Measurements from ENCODE around the gene UNC5A.

Gene UNC5A

DNA sequence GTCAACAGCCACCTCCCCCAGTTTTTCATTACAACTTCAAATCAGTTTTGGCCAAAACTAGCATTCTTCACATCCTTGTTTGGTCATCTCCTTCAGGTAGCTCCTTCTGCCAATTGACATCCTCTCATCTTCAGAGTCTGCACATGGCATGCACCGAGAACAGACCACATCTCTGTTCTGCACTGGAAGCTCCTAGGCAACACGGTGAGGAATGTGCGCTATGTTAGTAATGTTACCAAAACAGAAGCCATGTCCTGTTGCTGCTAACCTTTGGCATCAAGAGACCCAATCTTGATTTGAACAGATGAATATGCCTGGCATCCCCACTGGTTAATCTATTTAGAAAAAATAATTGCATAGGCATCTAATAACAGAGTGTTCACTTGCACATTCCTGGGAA is 93.9 kb downstream of the UNC5A start:
- no peak overlapping the region for H2BK15ac ChIP-seq (ENCODE audit: low read length)
- H2BK120ac ChIP-seq (ENCODE audit: low read depth, low read length), result no peak overlapping the region
- H3K27ac ChIP-seq (replicated peaks; ENCODE audit: low read length), result no peak overlapping the region
- no peak overlapping the region for H3K4ac ChIP-seq (ENCODE audit: low read length)
- H4K8ac ChIP-seq (ENCODE audit: low read depth, low read length), result no peak overlapping the region
- no peak for DNase-seq (ENCODE audit: low spot score)
- H2AK5ac ChIP-seq (ENCODE audit: low read depth, low read length), result no peak overlapping the region
- no peak overlapping the region for H3K4me2 ChIP-seq (ENCODE audit: insufficient read depth, low read length, poor library complexity, severe bottlenecking)
- no peak overlapping the region for H4K91ac ChIP-seq (ENCODE audit: low read depth, low read length, poor library complexity)
- H3K79me1 ChIP-seq (ENCODE audit: low read depth, low read length), result no peaks in the 10 kb centered on the region
- no peak overlapping the region for H2BK12ac ChIP-seq (ENCODE audit: low read length)
- no peaks in the 10 kb centered on the region for H3K27me3 ChIP-seq (ENCODE audit: control insufficient read depth in 3 of 3, insufficient read depth in 3 of 3, low read depth in 1 of 3, low read length in 3 of 3)
- H3K9me3 ChIP-seq (replicated peaks in 1 of 2; ENCODE audit: control insufficient read depth in 2 of 2, insufficient read depth in 1 of 2, low read depth in 1 of 2, low read length in 2 of 2), result no peaks in the 10 kb centered on the region
- no peak overlapping the region for H3K18ac ChIP-seq (ENCODE audit: low read length)
- no peak overlapping the region for H3K9ac ChIP-seq (ENCODE audit: low read depth, low read length, poor library complexity)
- H3K36me3 ChIP-seq (replicated peaks in 1 of 2; ENCODE audit: control insufficient read depth in 2 of 2, insufficient read depth in 2 of 2, low read length in 2 of 2), result peaks cover 30 to 81% of the 10 kb centered on the region in 2 donors
- WGBS, 2 donors (ENCODE audit: extremely low coverage in 2 of 2, insufficient read length in 2 of 2, insufficient replicate concordance in 1 of 2), result no CpG with 5 or more reads among the region's 3 CpGs
- no peak overlapping the region for H3K23ac ChIP-seq (ENCODE audit: low read depth, low read length, poor library complexity)
- no peak overlapping the region for H3K4me3 ChIP-seq (ENCODE audit: low read length in 2 of 2)
- no peak overlapping the region for H2BK5ac ChIP-seq (ENCODE audit: low read length)
- peaks cover 0 to 4% of the 10 kb centered on the region in 2 donors for H3K4me1 ChIP-seq (ENCODE audit: control insufficient read depth in 2 of 2, insufficient read depth in 1 of 2, low read depth in 1 of 2, low read length in 2 of 2)
- no peak overlapping the region for H2AFZ ChIP-seq (ENCODE audit: low read length)
- no peak overlapping the region for H3K14ac ChIP-seq (ENCODE audit: low read length)

DNA sequence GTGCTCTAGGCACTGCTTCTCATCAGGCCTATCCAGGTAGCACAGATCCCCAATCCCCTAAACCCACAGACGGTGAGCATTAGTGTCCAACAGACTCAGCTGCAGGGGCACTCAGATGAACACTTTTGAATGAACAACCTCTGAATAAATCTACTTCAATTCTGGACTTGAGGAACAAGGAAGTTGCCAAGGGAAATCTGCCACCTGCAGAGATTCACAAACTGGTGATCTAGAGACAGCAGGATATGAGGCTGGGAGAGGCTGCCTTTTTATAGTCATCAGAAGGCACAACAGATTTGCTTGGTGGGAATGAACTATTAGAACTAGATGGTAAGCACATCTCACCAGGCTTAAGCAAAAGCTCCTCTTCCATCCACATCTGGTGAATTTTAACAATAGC is 95.8 kb downstream of the UNC5A start:
- H3K9me3 ChIP-seq (replicated peaks in 1 of 2; ENCODE audit: control insufficient read depth in 2 of 2, insufficient read depth in 1 of 2, low read depth in 1 of 2, low read length in 2 of 2), result no peaks in the 10 kb centered on the region
- no CpG with 5 or more reads among the region's 1 CpG for WGBS, 2 donors (ENCODE audit: extremely low coverage in 2 of 2, insufficient read length in 2 of 2, insufficient replicate concordance in 1 of 2)
- H3K27ac ChIP-seq (replicated peaks; ENCODE audit: low read length), result no peak overlapping the region
- H2BK120ac ChIP-seq (ENCODE audit: low read depth, low read length), result no peak overlapping the region
- no peak overlapping the region for H3K4me2 ChIP-seq (ENCODE audit: insufficient read depth, low read length, poor library complexity, severe bottlenecking)
- H3K79me1 ChIP-seq (ENCODE audit: low read depth, low read length), result no peaks in the 10 kb centered on the region
- no peak overlapping the region for H3K4ac ChIP-seq (ENCODE audit: low read length)
- H3K27me3 ChIP-seq (ENCODE audit: control insufficient read depth in 3 of 3, insufficient read depth in 3 of 3, low read depth in 1 of 3, low read length in 3 of 3), result no peaks in the 10 kb centered on the region
- no peak overlapping the region for H2BK5ac ChIP-seq (ENCODE audit: low read length)
- peaks cover 0 to 2% of the 10 kb centered on the region in 2 donors for H3K4me1 ChIP-seq (ENCODE audit: control insufficient read depth in 2 of 2, insufficient read depth in 1 of 2, low read depth in 1 of 2, low read length in 2 of 2)
- DNase-seq (ENCODE audit: low spot score), result no peak
- no peak overlapping the region for H3K4me3 ChIP-seq (ENCODE audit: low read length in 2 of 2)
- H2AK5ac ChIP-seq (ENCODE audit: low read depth, low read length), result no peak overlapping the region
- no peak overlapping the region for H2AFZ ChIP-seq (ENCODE audit: low read length)
- H2BK12ac ChIP-seq (ENCODE audit: low read length), result no peak overlapping the region
- H3K18ac ChIP-seq (ENCODE audit: low read length), result no peak overlapping the region
- no peak overlapping the region for H3K23ac ChIP-seq (ENCODE audit: low read depth, low read length, poor library complexity)
- H3K36me3 ChIP-seq (replicated peaks in 1 of 2; ENCODE audit: control insufficient read depth in 2 of 2, insufficient read depth in 2 of 2, low read length in 2 of 2), result peaks cover 30 to 93% of the 10 kb centered on the region in 2 donors
- no peak overlapping the region for H3K9ac ChIP-seq (ENCODE audit: low read depth, low read length, poor library complexity)
- no peak overlapping the region for H4K8ac ChIP-seq (ENCODE audit: low read depth, low read length)
- no peak overlapping the region for H2BK15ac ChIP-seq (ENCODE audit: low read length)
- H4K91ac ChIP-seq (ENCODE audit: low read depth, low read length, poor library complexity), result no peak overlapping the region
- no peak overlapping the region for H3K14ac ChIP-seq (ENCODE audit: low read length)

DNA sequence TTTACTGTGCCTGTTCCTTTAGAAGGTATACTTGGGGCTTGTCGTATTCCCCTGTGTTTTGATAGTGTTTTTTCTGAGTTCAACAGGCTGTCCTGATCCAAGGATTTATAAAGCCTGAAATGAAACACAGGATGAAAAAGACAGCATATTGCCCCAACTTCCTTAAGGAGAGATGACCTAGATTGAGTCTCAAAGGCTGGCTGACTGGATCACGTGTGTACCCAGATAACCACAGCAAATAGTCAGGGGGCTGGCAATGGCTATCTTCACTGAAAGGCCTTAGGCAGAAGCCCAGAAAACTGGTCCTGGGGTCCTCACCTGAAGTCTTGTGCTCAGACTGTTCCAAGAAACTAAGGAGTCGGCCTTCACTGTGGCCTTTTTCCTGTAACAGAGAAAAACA is 96.4 kb downstream of the UNC5A start:
- H3K4me2 ChIP-seq (ENCODE audit: insufficient read depth, low read length, poor library complexity, severe bottlenecking), result no peak overlapping the region
- DNase-seq (ENCODE audit: low spot score), result no peak
- H3K14ac ChIP-seq (ENCODE audit: low read length), result no peak overlapping the region
- no peaks in the 10 kb centered on the region for H3K9me3 ChIP-seq (replicated peaks in 1 of 2; ENCODE audit: control insufficient read depth in 2 of 2, insufficient read depth in 1 of 2, low read depth in 1 of 2, low read length in 2 of 2)
- H2AFZ ChIP-seq (ENCODE audit: low read length), result no peak overlapping the region
- H2BK15ac ChIP-seq (ENCODE audit: low read length), result no peak overlapping the region
- no peak overlapping the region for H3K27ac ChIP-seq (replicated peaks; ENCODE audit: low read length)
- no peak overlapping the region for H3K4me3 ChIP-seq (ENCODE audit: low read length in 2 of 2)
- H3K27me3 ChIP-seq (ENCODE audit: control insufficient read depth in 3 of 3, insufficient read depth in 3 of 3, low read depth in 1 of 3, low read length in 3 of 3), result no peaks in the 10 kb centered on the region
- peaks cover 30 to 90% of the 10 kb centered on the region in 2 donors for H3K36me3 ChIP-seq (replicated peaks in 1 of 2; ENCODE audit: control insufficient read depth in 2 of 2, insufficient read depth in 2 of 2, low read length in 2 of 2)
- no peak overlapping the region for H3K9ac ChIP-seq (ENCODE audit: low read depth, low read length, poor library complexity)
- no CpG with 5 or more reads among the region's 3 CpGs for WGBS, 2 donors (ENCODE audit: extremely low coverage in 2 of 2, insufficient read length in 2 of 2, insufficient replicate concordance in 1 of 2)
- no peak overlapping the region for H2AK5ac ChIP-seq (ENCODE audit: low read depth, low read length)
- no peak overlapping the region for H4K8ac ChIP-seq (ENCODE audit: low read depth, low read length)
- peaks cover 0 to 2% of the 10 kb centered on the region in 2 donors for H3K4me1 ChIP-seq (ENCODE audit: control insufficient read depth in 2 of 2, insufficient read depth in 1 of 2, low read depth in 1 of 2, low read length in 2 of 2)
- no peak overlapping the region for H3K18ac ChIP-seq (ENCODE audit: low read length)
- no peak overlapping the region for H2BK12ac ChIP-seq (ENCODE audit: low read length)
- H3K79me1 ChIP-seq (ENCODE audit: low read depth, low read length), result no peaks in the 10 kb centered on the region
- H2BK120ac ChIP-seq (ENCODE audit: low read depth, low read length), result no peak overlapping the region
- no peak overlapping the region for H4K91ac ChIP-seq (ENCODE audit: low read depth, low read length, poor library complexity)
- no peak overlapping the region for H3K4ac ChIP-seq (ENCODE audit: low read length)
- H3K23ac ChIP-seq (ENCODE audit: low read depth, low read length, poor library complexity), result no peak overlapping the region
- H2BK5ac ChIP-seq (ENCODE audit: low read length), result no peak overlapping the region

DNA sequence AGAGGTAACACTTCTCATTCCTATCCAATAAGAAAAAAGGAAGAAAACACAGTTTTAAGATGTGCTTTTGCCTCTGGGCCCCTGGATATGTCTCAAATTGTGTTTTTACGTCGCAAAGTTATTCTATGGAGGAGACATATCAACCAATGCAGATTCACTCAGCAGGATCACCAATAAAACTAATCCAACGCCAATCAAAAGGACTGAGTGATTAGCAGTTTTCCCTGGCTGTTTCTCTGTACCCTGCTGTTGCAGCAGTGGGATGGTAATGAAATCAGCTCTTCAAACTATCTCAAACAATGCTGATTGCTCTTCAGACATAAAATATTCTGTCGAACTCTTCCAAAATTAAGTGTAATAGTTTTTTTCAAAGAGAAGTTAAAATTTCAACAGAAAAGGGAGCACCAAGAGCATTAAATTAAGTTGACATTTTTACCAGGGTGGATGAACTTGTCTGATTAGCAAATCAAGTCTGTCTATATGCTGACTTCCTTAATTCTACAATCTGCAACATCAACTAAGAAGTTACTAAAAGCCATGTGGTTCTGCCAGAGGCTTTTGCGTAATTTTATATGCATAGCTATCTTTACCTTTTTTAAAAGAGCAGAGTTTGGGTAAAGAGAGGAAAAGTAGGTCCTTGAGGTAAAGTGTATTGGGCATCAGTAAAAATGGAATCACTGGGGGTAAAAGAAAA is 98.5 kb downstream of the UNC5A start:
- H3K79me1 ChIP-seq (ENCODE audit: low read depth, low read length), result no peaks in the 10 kb centered on the region
- no peak overlapping the region for H4K91ac ChIP-seq (ENCODE audit: low read depth, low read length, poor library complexity)
- no peak overlapping the region for H4K8ac ChIP-seq (ENCODE audit: low read depth, low read length)
- no peak for DNase-seq (ENCODE audit: low spot score)
- H3K4me2 ChIP-seq (ENCODE audit: insufficient read depth, low read length, poor library complexity, severe bottlenecking), result no peak overlapping the region
- H3K23ac ChIP-seq (ENCODE audit: low read depth, low read length, poor library complexity), result no peak overlapping the region
- no peak overlapping the region for H3K27ac ChIP-seq (replicated peaks; ENCODE audit: low read length)
- H2AK5ac ChIP-seq (ENCODE audit: low read depth, low read length), result no peak overlapping the region
- no peak overlapping the region for H3K18ac ChIP-seq (ENCODE audit: low read length)
- WGBS, 2 donors (ENCODE audit: extremely low coverage in 2 of 2, insufficient read length in 2 of 2, insufficient replicate concordance in 1 of 2), result no CpG with 5 or more reads among the region's 5 CpGs
- no peak overlapping the region for H2BK12ac ChIP-seq (ENCODE audit: low read length)
- no peak overlapping the region for H3K4ac ChIP-seq (ENCODE audit: low read length)
- no peak overlapping the region for H2BK120ac ChIP-seq (ENCODE audit: low read depth, low read length)
- H3K27me3 ChIP-seq (ENCODE audit: control insufficient read depth in 3 of 3, insufficient read depth in 3 of 3, low read depth in 1 of 3, low read length in 3 of 3), result no peaks in the 10 kb centered on the region
- H3K4me3 ChIP-seq (ENCODE audit: low read length in 2 of 2), result no peak overlapping the region
- no peak overlapping the region for H3K14ac ChIP-seq (ENCODE audit: low read length)
- H2BK5ac ChIP-seq (ENCODE audit: low read length), result no peak overlapping the region
- H2AFZ ChIP-seq (ENCODE audit: low read length), result no peak overlapping the region
- H3K36me3 ChIP-seq (replicated peaks in 1 of 2; ENCODE audit: control insufficient read depth in 2 of 2, insufficient read depth in 2 of 2, low read length in 2 of 2), result peaks cover 27 to 73% of the 10 kb centered on the region in 2 donors
- no peak overlapping the region for H3K9ac ChIP-seq (ENCODE audit: low read depth, low read length, poor library complexity)
- H3K9me3 ChIP-seq (replicated peaks in 1 of 2; ENCODE audit: control insufficient read depth in 2 of 2, insufficient read depth in 1 of 2, low read depth in 1 of 2, low read length in 2 of 2), result no peaks in the 10 kb centered on the region
- no peak overlapping the region for H2BK15ac ChIP-seq (ENCODE audit: low read length)
- peaks cover 0 to 2% of the 10 kb centered on the region in 2 donors for H3K4me1 ChIP-seq (ENCODE audit: control insufficient read depth in 2 of 2, insufficient read depth in 1 of 2, low read depth in 1 of 2, low read length in 2 of 2)
